ENCODE measurements around the gene INO80B.

DNA sequence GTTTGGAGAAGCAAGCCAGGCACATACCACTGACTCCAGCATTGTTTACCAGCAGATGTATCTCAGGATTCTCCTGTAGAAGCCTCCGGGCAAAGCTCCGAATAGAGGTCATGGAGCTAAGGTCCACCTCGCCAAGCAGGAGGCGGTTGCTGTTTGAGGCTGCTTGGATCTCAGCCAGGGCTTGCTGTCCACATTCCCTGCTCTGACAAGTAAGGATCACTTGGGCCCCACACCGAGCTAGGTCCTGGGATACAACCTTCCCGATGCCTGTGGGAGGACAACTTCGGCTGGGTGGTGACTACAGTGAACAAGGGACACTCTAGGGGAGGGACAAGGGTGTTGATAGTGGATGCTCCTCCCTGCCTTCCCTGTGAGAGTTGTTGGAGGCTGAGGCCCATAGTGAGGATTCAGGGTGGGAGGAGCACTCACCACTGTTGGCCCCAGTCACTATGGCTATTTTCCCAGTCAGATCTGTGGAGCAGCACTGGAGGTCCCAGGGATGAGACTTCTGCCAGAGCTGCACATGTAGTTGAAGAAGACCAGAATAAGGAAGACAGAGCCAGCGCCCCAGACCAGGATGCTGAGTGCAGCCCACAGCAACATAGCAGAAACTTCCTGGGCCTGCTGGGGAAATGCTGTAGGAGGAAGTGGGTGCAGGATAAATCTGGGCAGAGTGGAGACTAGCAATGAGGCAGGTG is 41.7 kb upstream of the INO80B start:
- TF ChIP-seq, protein P1, sequence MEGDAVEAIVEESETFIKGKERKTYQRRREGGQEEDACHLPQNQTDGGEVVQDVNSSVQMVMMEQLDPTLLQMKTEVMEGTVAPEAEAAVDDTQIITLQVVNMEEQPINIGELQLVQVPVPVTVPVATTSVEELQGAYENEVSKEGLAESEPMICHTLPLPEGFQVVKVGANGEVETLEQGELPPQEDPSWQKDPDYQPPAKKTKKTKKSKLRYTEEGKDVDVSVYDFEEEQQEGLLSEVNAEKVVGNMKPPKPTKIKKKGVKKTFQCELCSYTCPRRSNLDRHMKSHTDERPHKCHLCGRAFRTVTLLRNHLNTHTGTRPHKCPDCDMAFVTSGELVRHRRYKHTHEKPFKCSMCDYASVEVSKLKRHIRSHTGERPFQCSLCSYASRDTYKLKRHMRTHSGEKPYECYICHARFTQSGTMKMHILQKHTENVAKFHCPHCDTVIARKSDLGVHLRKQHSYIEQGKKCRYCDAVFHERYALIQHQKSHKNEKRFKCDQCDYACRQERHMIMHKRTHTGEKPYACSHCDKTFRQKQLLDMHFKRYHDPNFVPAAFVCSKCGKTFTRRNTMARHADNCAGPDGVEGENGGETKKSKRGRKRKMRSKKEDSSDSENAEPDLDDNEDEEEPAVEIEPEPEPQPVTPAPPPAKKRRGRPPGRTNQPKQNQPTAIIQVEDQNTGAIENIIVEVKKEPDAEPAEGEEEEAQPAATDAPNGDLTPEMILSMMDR (conservative IDR thresholded peaks at IDR 0.05; ENCODE audit: low read length), result no peak
- no peak for TF ChIP-seq EZH2phosphoT487 (IDR thresholded peaks at IDR 0.05; ENCODE audit: borderline replicate concordance, low read depth, low read length)

Measured in OCI-LY7 (cell line).